ENCODE data around the gene FOXC1.

The FOXC1 gene

GRCh38 chr6:1644516-1645060, 34.9 kb downstream of the FOXC1 start:
- no peak for DNase-seq

- no peak for DNase-seq
These were observed 35.9 kb downstream of the FOXC1 start for GRCh38 chr6:1645466-1646185.

DNA sequence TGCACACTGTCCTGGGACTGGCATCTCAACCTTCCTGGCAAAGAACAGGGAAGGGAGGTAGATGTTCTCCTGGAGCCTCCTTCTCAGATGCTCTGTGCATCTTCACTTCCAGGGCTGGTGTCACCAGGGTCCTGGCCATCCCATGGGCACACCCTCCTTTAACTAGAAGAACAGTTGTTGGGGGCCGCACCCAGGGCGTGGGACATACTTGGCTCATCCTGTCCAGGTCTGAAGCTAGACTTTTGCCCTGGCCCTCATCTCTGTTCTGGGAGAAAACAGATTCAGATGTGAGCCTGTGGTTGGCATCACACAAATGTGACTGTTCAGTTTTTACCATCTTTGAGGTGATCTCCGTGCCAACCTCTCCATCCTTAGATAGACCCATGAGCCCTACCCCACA, 41.6 kb downstream of the FOXC1 start:
- DNase-seq = no peak

DNA sequence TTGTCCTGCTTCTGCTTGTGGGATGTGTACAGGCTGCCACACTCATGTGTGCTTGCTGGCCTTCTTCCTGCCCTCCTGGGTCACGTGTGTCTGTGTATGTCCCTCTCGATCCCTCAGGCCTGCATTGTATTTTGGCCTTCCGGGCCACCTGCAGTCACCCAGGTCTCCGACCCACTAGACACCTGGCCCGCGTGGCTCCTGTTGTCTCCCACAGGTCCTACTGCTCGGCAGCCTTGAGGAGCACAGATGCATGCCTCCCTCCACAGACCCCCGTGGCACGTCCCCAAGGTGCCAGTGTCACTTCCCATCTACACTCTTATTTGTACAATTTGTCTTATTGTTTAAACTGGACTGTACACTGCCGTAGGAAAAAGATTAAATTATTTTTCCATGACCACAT, 43.1 kb downstream of the FOXC1 start:
- no peak for DNase-seq

- DNase-seq = no peak
These were observed 44.3 kb downstream of the FOXC1 start for GRCh38 chr6:1654054-1654453.

DNA sequence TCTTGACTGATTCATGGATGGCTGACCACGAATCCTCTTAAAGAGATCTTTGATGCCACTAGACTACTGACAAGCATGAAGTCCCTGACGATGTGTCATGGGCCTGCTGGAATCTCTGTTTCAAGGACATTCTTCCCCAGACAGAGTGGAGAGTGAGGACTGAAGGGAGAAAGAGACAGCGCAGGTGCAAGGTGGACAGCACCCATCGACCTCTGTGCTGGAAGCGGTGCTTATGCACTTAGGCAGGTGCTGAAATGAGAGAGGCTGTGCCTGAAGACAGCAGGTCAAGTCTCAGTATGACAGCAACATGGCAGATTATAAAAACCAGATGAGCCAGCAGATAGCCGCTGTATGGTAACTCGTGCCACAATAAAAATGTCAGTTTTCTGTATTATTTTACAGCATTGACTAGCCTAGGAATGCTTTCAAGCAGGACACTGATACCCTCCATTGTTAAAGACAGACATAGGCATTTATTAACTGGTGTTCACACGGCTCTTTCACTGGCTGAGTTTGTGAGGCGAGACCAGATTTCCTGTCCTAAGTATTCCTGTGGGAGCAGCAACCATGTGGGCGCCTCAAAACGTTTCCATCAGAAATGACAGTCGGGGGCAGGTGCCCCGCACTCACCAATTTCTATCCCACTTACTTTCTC, 47.5 kb downstream of the FOXC1 start:
- no peak for DNase-seq

DNA sequence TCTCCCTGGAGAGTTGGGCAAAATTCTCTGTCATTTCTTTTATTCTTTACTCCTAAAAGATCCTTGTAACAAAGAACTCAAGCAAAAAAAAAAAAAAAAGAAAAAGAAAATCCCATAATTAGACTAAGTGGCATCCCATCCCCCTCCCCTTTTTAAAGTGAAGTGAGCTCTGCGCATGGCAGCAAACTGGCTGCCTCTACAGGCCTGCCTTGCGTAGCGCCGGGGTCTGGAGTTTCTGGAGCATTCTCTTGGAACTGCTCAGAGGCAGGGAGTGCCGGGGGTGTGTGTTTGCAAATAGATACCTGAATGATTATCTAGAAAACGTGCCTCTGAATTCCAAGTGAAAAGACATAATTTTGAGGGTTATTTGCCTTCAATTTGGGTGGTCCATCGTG, 48.1 kb downstream of the FOXC1 start:
- DNase-seq = no peak

- no peak for DNase-seq
These were observed 48.7 kb downstream of the FOXC1 start for GRCh38 chr6:1658212-1659005.

GRCh38 chr6:1659816-1660215, 50.1 kb downstream of the FOXC1 start:
- DNase-seq = no peak

GRCh38 chr6:1662534-1662933, 52.8 kb downstream of the FOXC1 start:
- DNase-seq = no peak
